PC-3 (cell line): Measurements from ENCODE around the gene SLF2.

Source experiments
- EZH2 ChIP-seq: fragments of 300-600 bp; sonication (generic); IDR thresholded peaks from one replicate; pipeline ENCODE4 v1.6.1; 2017; ENCODE audit warnings: antibody characterized with exemption, mild to moderate bottlenecking, low read length; ENCODE audit not compliant: unreplicated experiment
- EZH2phosphoT487 ChIP-seq: fragments of 300-600 bp; sonication (generic); IDR thresholded peaks from 2 replicates; pipeline ENCODE4 v1.6.1; 2018; ENCODE audit warnings: mild to moderate bottlenecking, antibody characterized with exemption, low read length, borderline replicate concordance
- TF ChIP-seq, protein P1 (sequence below): fragments of 300-600 bp; sonication (generic); conservative IDR thresholded peaks from 2 replicates; pipeline ENCODE4 v1.5.1; 2017; ENCODE audit warnings: antibody characterized with exemption, low read depth, mild to moderate bottlenecking, low read length

DNA sequence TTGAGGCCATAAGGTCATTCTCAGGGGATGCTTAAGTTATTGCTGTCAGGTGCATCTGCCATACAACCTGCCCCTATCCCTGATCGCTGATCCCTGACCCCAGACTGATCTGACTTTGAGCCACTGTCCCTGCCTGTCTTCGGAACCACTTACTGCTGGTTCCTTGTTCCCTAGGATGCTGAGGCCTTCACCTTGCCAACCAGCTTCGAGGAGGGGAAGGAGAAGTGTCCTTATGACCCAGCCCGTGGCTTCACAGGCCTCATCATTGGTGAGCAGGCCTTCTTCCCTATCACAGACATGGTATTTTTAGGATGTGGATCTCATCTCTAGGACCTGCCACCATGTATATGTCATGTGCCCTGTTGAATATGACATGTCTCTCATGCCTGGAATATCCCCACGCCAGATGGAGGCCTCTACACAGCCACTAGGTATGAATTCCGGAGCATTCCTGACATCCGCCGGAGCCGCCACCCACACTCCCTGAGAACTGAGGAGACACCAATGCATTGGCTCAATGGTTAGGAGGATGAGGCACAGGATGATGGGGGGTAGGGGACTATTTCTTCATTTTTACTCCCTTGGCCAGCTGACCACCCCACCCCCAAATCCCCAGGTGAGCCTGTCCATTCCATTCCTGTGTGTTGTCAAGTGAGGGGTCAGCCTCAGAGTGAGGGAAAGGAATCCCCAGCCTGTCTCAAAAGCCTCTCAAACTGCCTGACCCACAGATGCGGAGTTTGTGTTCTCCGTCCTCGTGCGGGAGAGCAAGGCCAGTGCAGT, 65.5 kb downstream of the SLF2 start:
- TF ChIP-seq, protein P1, sequence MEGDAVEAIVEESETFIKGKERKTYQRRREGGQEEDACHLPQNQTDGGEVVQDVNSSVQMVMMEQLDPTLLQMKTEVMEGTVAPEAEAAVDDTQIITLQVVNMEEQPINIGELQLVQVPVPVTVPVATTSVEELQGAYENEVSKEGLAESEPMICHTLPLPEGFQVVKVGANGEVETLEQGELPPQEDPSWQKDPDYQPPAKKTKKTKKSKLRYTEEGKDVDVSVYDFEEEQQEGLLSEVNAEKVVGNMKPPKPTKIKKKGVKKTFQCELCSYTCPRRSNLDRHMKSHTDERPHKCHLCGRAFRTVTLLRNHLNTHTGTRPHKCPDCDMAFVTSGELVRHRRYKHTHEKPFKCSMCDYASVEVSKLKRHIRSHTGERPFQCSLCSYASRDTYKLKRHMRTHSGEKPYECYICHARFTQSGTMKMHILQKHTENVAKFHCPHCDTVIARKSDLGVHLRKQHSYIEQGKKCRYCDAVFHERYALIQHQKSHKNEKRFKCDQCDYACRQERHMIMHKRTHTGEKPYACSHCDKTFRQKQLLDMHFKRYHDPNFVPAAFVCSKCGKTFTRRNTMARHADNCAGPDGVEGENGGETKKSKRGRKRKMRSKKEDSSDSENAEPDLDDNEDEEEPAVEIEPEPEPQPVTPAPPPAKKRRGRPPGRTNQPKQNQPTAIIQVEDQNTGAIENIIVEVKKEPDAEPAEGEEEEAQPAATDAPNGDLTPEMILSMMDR: no peak
- TF ChIP-seq EZH2: no peak
- TF ChIP-seq EZH2phosphoT487: no peak
